Fibroblast of villous mesenchyme (primary cell): ENCODE data around the gene ZDHHC12. TPM values are rescaled to one million over a fixed set of nuclear protein-coding genes. Genes with fewer than 3 reads are reported as not detected.
"Not testable (repeated sequence)": the region's sequence is repeated elsewhere in the genome, so short reads cannot be mapped to it uniquely, and the experiment has no call there.

Experiments used
- DNase-seq: peaks from one replicate; pipeline ENCODE4 v3.0.0-alpha.2; 2010; ENCODE audit warnings: low read depth
- H3K4me3 ChIP-seq: 2 replicates; pipeline ENCODE4 v1.5.1; 2011; ENCODE audit warnings: low read depth, mild to moderate bottlenecking, low read length
- total RNA-seq: library from RNA; depleted of rRNA; stranded (reverse); fragments of >200 nt; gene quantifications from 2 replicates; pipeline ENCODE4 v1.2.3, GENCODE V29; 2012
- TF ChIP-seq, protein P1 (sequence below): IDR thresholded peaks from 2 replicates; pipeline ENCODE4 v1.5.1; 2012; ENCODE audit warnings: low read depth, mild to moderate bottlenecking, low read length; ENCODE audit not compliant: insufficient read depth

Gene ZDHHC12
- total RNA-seq, 1 donor = 30.7 TPM

DNA sequence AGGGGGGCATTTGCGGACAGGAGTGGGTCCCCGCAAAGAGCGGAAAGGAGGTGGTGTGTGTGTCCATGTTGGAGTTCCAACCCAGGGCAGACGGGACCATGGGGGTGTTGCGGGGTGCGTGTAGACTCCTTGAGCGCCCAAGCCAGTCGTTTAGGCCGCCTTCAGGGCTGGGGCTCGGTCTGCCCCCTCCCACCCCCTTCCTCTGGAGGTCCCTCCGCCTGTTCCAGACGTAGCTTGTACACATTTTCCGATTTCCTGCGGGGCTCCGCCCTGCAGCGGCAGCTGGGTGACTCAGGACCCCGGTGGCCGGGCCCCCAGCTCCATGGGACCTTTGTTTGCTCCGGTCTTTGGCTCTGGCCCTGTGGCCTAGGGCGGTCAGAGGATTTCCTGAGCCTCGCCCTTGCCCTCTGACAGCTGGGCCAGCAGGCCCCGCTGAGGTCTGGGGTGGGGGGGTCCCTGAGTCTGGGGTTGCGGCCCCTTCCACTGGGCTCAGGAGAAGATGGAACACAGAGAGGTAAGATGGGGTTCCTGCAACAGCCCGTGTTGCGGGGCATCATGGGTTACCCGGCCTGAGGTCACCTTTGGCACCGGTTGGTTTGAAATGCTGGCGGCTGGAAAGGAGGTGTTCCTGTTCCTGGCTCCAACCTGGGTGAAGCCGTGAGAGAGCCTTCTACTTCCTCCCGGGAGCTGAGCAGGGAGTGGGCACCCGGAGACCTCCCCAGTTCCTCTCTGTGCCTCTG is 20.1 kb downstream of the ZDHHC12 start:
- peak overlapping the region; percentile 79 for H3K4me3 ChIP-seq
- DNase-seq = no peak
- TF ChIP-seq, protein P1, sequence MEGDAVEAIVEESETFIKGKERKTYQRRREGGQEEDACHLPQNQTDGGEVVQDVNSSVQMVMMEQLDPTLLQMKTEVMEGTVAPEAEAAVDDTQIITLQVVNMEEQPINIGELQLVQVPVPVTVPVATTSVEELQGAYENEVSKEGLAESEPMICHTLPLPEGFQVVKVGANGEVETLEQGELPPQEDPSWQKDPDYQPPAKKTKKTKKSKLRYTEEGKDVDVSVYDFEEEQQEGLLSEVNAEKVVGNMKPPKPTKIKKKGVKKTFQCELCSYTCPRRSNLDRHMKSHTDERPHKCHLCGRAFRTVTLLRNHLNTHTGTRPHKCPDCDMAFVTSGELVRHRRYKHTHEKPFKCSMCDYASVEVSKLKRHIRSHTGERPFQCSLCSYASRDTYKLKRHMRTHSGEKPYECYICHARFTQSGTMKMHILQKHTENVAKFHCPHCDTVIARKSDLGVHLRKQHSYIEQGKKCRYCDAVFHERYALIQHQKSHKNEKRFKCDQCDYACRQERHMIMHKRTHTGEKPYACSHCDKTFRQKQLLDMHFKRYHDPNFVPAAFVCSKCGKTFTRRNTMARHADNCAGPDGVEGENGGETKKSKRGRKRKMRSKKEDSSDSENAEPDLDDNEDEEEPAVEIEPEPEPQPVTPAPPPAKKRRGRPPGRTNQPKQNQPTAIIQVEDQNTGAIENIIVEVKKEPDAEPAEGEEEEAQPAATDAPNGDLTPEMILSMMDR = no peak

DNA sequence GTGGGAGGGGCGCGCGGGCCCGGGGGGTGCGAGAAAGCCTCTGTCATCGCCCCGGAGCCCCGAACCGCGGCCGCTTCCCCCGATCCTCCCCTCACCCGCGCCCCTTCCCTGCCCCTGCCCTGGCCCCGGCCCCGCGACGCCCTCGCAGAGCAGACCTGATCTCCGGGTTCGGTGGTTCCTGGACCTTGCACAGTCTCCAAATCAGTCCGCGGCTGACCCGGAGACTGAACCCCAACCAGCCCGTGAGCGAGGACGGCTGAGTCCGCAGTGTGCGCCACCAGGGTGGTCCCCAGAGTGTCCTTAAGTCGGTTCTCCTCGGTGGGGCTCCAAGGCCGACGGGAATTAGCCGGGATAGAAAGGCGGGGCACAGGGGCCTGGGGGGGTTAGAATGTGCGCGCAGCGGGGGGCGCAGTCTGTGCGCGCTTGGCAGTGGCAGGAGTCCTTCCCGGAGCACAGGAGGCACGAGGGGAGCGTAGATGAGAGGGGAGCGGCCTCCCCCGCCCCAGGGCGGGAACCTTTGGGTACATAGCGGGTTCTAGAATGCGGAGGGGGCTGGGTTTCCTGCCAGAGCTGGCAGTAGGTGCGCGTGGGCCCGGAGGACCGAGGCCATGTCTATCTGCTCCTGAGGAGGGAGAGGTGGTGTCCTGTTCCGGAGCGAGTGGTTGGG is 20.8 kb downstream of the ZDHHC12 start:
- TF ChIP-seq, protein P1 = no peak
- no peak for DNase-seq
- peak overlapping the region; percentile 79 for H3K4me3 ChIP-seq

DNA sequence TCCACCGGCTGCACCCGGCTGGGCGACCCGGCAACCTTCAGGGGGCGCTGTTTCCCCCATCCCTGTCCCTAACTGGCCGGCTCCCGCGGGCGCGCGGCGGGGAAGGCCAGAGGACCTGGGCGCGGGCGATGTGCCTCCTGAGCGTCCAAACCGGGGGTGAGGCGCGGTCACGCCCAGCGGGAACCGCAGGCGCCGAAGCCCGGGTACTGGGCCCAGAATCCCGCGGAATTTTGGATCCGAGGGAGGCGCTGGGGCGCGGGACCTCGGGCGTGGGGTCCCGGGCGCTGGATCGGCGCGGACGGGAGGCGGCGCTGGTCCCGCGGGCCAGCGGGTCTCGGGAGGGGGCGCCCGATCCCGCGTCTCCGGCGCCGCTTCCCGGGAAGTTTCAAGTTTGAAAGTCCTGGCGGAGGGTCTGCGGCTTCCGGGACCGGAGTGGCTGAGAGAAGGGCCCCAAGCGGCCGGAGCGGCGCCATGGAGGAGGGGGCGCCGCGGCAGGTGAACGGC is 21.4 kb downstream of the ZDHHC12 start, which contains the start of gene PKN3:
TSS of gene PKN3 (plus strand) at position 59 of the 504 bp plus-strand sequence. CDS start at position 472, 413 bp downstream.
- peak; percentile 82 for DNase-seq
- H3K4me3 ChIP-seq = peak within 1 kb of the TSS; percentile 79
- TF ChIP-seq, protein P1 = peak; percentile 78

DNA sequence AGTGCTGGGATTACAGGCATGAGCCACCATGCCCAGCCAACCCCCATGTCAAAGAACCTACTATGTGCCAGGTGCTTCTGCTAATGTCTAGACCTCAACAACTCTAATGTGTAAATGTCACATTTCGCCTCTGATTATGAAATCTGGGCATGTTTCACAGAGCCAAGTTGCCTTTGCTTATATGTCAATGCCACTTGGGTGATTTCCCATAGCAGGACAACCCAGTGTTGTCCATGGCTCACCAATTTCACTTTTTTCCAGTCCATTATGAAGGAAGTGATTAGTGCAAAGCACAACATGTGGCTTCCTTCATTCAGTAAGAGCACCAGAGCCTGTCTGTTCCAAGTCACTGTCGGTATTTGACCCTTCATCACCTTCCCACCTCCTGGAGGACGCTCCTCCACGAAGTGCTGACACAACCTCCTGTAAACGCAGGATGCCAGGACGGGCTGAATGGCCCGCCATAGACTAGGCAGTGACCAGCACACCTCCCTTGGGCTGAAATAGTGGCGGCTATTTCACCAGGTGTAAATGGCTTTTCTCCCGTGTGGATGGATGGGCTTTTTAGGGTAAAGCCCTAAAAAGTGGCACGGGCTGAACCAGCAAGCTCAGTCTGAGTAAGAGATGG is 22.6 kb downstream of the ZDHHC12 start:
- TF ChIP-seq, protein P1 = no peak
- no peak overlapping the region for H3K4me3 ChIP-seq
- DNase-seq = no peak

DNA sequence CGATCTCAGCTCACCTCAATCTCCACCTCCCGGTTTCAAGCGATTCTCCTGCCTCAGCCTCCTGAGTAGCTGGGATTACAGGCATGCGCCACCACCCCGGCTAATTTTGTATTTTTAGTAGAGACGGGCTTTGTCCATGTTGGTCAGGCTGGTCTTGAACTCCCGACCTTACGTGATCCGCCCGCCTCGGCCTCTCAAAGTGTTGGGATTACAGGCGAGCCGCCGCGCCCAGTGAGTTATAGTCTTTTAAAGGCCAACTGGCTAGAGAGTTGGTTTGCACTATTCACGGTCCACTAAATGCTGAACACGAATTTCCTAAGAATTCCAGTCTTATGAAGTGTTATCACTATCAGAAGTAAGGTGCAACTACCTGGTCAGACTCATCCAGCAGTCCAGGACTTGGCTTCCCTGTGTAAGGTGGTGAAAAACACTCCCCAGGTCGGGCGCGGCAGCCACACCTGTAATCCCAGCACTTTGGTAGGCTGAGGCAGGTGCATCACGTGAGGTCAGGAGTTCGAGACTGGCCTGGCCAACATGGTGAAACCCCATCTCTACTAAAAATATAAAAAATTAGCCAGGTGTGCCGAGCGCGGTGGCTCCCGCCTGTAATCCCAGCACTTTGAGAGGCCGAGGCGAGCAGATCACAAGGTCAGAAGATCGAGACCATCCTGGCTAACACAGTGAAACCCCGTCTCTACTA is 24.7 kb downstream of the ZDHHC12 start:
- DNase-seq, H3K4me3 ChIP-seq: not testable (repeated sequence)

DNA sequence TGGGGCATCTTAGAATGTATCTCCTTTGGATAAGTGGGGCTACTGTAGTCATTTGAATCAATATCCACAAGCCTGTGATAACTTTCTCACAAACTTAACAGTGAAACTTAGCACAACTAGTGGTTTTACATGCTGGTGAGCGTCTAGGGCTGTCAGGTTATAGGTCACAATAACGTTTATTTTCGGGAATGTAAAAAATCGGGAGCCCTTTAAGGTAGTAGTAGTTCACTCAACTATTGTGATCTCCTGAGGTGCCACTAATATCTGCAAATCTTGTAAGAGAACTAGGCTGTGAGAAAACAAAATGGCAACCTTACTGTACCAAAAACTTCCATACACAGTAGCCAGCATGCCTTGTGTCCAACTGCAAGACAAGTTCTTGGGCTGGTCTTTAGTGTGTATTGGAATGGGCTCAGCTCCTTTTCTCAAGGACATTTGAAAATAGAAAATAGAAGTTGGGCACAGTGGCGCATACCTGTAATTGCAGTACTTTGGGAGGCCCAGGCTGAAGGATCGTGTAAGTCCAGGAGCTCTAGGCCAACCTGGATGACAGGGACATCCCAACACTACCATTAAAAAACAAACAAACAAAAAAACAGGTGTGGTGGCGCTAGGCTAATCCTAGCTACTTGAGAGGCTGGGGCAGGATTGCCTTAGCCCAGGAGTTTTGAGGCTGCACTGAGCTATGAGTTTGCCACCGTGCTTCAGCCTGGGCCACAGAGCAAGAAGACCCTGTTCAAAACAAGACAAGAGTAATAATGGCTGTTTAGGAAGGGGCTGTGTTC is 26.8 kb downstream of the ZDHHC12 start:
- TF ChIP-seq, protein P1 = no peak
- DNase-seq = no peak

More for the DNA sequence above, 26.8 kb downstream of the ZDHHC12 start:
- H3K4me3 ChIP-seq = no peak overlapping the region
